HepG2 (cell line): ENCODE measurements around the gene CD79A. TPM values are rescaled to one million over a fixed set of nuclear protein-coding genes. Genes with fewer than 3 reads are reported as not detected.

Experiments used
- DNMT3B ChIP-seq: conservative IDR thresholded peaks from 2 replicates; pipeline ENCODE4 v1.6.1; 2016; ENCODE audit warnings: missing biosample characterization, control low read depth
- KDM3A ChIP-seq: IDR thresholded peaks from 2 replicates; pipeline ENCODE4 v1.6.1; 2018; ENCODE audit warnings: low read depth, missing compliant biosample characterization
- KDM5A ChIP-seq: fragments of 200-600 bp; sonication (generic); IDR thresholded peaks from 2 replicates; pipeline ENCODE4 v1.7.0; 2018; ENCODE audit warnings: antibody characterized with exemption, mild to moderate bottlenecking, low read length, borderline replicate concordance
- KDM5B ChIP-seq: sonication (generic); formaldehyde crosslinking; IDR thresholded peaks from 2 replicates; pipeline ENCODE4 v1.4.0; 2020; ENCODE audit warnings: missing genetic modification reagents, mild to moderate bottlenecking, borderline replicate concordance
- MIER2 ChIP-seq: IDR thresholded peaks from 2 replicates; pipeline ENCODE4 v1.6.1; 2016; ENCODE audit warnings: missing biosample characterization, missing genetic modification reagents
- RARA ChIP-seq: IDR thresholded peaks from 2 replicates; pipeline ENCODE4 v1.6.1; 2016; ENCODE audit warnings: missing genetic modification reagents, missing compliant biosample characterization
- SMAD3 ChIP-seq: sonication (generic); formaldehyde crosslinking; IDR thresholded peaks from 2 replicates; pipeline ENCODE4 v1.4.0; 2020; ENCODE audit warnings: missing genetic modification reagents
- SRF ChIP-seq: IDR thresholded peaks from 2 replicates; pipeline ENCODE4 v1.6.1; 2011; ENCODE audit warnings: mild to moderate bottlenecking, low read depth, low read length, moderate library complexity
- TSC22D2 ChIP-seq: sonication (generic); formaldehyde crosslinking; IDR thresholded peaks from 2 replicates; pipeline ENCODE4 v1.5.1; 2020; ENCODE audit warnings: missing genetic modification reagents, mild to moderate bottlenecking, borderline replicate concordance
- ZBTB42 ChIP-seq: sonication (generic); formaldehyde crosslinking; IDR thresholded peaks from 2 replicates; pipeline ENCODE4 v1.5.0; 2020; ENCODE audit warnings: mild to moderate bottlenecking, missing genetic modification reagents
- ZNF572 ChIP-seq: sonication (generic); formaldehyde crosslinking; IDR thresholded peaks from 2 replicates; pipeline ENCODE4 v1.5.1; 2020; ENCODE audit warnings: mild to moderate bottlenecking, missing genetic modification reagents
- ZNF678 ChIP-seq: sonication (generic); formaldehyde crosslinking; IDR thresholded peaks from 2 replicates; pipeline ENCODE4 v1.4.0; 2020; ENCODE audit warnings: mild to moderate bottlenecking, missing genetic modification reagents
- ZNF761 ChIP-seq: sonication (generic); formaldehyde crosslinking; conservative IDR thresholded peaks from 2 replicates; pipeline ENCODE4 v1.4.0; 2020; ENCODE audit warnings: mild to moderate bottlenecking, missing genetic modification reagents
- ZNF772 ChIP-seq: sonication (generic); formaldehyde crosslinking; IDR thresholded peaks from 2 replicates; pipeline ENCODE4 v1.5.0; 2020; ENCODE audit warnings: mild to moderate bottlenecking, missing genetic modification reagents
- polyA plus RNA-seq, 8 experiments: library from polyadenylated mRNA; depleted of rRNA in 3 of 8; stranded (reverse) in 7 of 8; unstranded in 1 of 8; fragments of >200 nt; fragmentation: Illumina TruSeq in 4 of 8; extraction: Trizol in 4 of 8; gene quantifications; 2 replicates each; pipeline versions ENCODE4 v1.2.1 to v1.2.3, GENCODE V29; 2011 to 2016; ENCODE audit warnings: low read depth in 4 of 8, missing spikeins in 1 of 8, mixed read lengths in 1 of 8; ENCODE audit not compliant: insufficient read depth in 1 of 8
- total RNA-seq, 5 experiments: library from RNA; depleted of rRNA; stranded (reverse); fragments of >200 nt; fragmentation: Illumina TruSeq; extraction: Trizol; gene quantifications; 2 replicates each; pipeline ENCODE4 v1.2.3, GENCODE V29; 2016; ENCODE audit warnings: low read depth in 1 of 5
- TF ChIP-seq, protein P1 (sequence below): sonication (generic); formaldehyde crosslinking; IDR thresholded peaks from 2 replicates; pipeline ENCODE4 v1.4.0; 2020; ENCODE audit warnings: low read depth, missing genetic modification reagents
- TF ChIP-seq, protein P2 (sequence below): sonication (generic); formaldehyde crosslinking; IDR thresholded peaks from 2 replicates; pipeline ENCODE4 v1.8.1; 2023; ENCODE audit warnings: mild to moderate bottlenecking, moderate library complexity, missing genetic modification reagents
- TF ChIP-seq, protein P3 (sequence below): fragments of 450-650 bp; IDR thresholded peaks from 2 replicates; pipeline ENCODE4 v1.6.1; 2017
- TF ChIP-seq, protein P4 (sequence below), 2 experiments: sonication (generic) in 1 of 2; formaldehyde crosslinking in 1 of 2; IDR thresholded peaks; 2 replicates each; pipeline versions ENCODE4 v1.5.1 to v1.6.1; 2011 to 2020; ENCODE audit warnings: borderline replicate concordance in 1 of 2, low read depth in 1 of 2, low read length in 1 of 2, mild to moderate bottlenecking in 1 of 2, missing genetic modification reagents in 1 of 2, moderate library complexity in 1 of 2
- TF ChIP-seq, protein P5 (sequence below): sonication (generic); formaldehyde crosslinking; IDR thresholded peaks from 2 replicates; pipeline ENCODE4 v1.5.0; 2020; ENCODE audit warnings: mild to moderate bottlenecking, missing genetic modification reagents

Gene CD79A
- total and polyA plus RNA-seq, 2 of the 13 experiments (the other 11 are each of a cell fraction or from before 2014, with no cell fraction given): 0.24 to 0.33 TPM

DNA sequence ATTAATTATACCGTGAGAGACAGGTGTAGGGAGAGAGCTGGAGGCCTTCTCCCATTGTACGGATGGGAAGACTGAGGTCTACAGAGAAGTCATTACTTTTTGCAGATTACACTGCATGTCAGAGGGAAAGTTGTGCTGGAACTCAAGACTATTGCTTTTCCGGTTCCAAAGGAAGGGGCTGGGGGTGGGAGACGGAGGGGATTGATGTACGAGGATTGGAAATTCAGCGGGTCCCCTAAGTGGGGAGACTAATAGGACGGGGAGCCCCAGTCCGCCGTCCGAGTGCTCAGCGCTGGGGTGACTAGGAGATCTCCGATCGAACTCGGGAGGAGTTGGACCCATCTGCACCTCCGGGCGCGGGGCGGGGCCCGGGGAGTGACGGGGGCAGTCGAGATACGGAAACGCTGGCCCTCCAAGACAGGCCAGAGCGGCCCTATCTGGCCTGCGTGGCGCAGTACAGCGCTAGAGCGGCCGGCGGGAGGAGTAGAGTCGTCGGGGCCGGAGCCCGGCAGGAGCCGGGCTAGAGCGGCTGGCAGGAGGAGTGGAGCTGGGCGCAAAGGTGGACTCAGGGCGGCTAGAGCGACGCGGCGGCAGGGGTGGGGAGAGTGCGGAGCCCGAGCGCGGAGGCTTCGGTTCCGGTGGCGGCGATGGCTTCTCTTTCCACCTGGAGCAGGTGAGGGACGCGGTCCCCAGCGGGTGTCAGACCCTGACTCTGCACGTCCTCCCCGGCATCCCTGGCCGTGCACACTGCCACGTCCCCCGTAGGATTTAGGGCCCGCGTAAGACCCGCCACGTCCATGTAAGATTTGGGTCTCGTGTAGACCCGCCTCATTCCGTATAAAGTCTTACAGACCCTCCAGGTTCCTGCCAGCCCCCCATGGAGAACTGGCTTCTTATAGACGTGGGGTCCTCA, 7.0 kb downstream of the CD79A start (continued):
- TF ChIP-seq DNMT3B (CRISPR knock-in tag) (peak; percentile 81), KDM5B (CRISPR knock-in tag) (peak; percentile 83), TSC22D2 (CRISPR knock-in tag) (peak; percentile 79; the same call in 1 of the 2 replicates), ZNF761 (CRISPR knock-in tag) (no peak), MIER2 (CRISPR knock-in tag) (peak; percentile 71), SRF (0 out of 2 replicates have a peak, but pooled peaks have one; percentile 25), KDM3A (CRISPR knock-in tag) (peak; percentile 88; the same call in 1 of the 2 replicates), SMAD3 (CRISPR knock-in tag) (peak; percentile 89), ZNF772 (0 out of 2 replicates have a peak, but pooled peaks have one; percentile 66), RARA (CRISPR knock-in tag) (no peak), ZNF572 (CRISPR knock-in tag) (no peak), KDM5A (peak; percentile 77; the same call in 1 of the 2 replicates), ZNF678 (CRISPR knock-in tag) (no peak), ZBTB42 (CRISPR knock-in tag) (no peak)
- TF ChIP-seq, protein P1, sequence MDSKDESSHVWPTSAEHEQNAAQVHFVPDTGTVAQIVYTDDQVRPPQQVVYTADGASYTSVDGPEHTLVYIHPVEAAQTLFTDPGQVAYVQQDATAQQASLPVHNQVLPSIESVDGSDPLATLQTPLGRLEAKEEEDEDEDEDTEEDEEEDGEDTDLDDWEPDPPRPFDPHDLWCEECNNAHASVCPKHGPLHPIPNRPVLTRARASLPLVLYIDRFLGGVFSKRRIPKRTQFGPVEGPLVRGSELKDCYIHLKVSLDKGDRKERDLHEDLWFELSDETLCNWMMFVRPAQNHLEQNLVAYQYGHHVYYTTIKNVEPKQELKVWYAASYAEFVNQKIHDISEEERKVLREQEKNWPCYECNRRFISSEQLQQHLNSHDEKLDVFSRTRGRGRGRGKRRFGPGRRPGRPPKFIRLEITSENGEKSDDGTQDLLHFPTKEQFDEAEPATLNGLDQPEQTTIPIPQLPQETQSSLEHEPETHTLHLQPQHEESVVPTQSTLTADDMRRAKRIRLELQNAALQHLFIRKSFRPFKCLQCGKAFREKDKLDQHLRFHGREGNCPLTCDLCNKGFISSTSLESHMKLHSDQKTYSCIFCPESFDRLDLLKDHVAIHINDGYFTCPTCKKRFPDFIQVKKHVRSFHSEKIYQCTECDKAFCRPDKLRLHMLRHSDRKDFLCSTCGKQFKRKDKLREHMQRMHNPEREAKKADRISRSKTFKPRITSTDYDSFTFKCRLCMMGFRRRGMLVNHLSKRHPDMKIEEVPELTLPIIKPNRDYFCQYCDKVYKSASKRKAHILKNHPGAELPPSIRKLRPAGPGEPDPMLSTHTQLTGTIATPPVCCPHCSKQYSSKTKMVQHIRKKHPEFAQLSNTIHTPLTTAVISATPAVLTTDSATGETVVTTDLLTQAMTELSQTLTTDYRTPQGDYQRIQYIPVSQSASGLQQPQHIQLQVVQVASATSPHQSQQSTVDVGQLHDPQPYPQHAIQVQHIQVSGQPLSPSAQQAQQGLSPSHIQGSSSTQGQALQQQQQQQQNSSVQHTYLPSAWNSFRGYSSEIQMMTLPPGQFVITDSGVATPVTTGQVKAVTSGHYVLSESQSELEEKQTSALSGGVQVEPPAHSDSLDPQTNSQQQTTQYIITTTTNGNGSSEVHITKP (CRISPR knock-in tag): peak; percentile 70
- TF ChIP-seq, protein P2, sequence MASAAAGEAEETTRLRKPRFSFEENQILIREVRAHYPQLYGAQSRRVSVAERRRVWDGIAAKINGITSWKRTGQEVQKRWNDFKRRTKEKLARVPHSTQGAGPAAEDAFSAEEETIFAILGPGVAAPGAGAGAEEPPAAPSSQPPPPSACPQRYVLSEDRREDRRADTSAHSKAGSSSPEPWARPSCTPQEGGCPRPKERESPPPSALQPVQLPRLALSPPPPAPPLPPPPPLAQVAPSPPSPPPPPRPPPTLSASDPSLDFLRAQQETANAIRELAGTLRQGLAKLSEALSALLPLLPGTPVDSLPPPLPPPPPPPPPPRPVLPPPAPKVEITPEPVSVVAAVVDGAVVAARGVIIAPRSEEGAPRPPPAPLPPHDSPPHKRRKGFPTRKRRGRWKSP: peak; percentile 98
- TF ChIP-seq, protein P3, sequence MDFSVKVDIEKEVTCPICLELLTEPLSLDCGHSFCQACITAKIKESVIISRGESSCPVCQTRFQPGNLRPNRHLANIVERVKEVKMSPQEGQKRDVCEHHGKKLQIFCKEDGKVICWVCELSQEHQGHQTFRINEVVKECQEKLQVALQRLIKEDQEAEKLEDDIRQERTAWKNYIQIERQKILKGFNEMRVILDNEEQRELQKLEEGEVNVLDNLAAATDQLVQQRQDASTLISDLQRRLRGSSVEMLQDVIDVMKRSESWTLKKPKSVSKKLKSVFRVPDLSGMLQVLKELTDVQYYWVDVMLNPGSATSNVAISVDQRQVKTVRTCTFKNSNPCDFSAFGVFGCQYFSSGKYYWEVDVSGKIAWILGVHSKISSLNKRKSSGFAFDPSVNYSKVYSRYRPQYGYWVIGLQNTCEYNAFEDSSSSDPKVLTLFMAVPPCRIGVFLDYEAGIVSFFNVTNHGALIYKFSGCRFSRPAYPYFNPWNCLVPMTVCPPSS: no peak
- TF ChIP-seq, protein P4, sequence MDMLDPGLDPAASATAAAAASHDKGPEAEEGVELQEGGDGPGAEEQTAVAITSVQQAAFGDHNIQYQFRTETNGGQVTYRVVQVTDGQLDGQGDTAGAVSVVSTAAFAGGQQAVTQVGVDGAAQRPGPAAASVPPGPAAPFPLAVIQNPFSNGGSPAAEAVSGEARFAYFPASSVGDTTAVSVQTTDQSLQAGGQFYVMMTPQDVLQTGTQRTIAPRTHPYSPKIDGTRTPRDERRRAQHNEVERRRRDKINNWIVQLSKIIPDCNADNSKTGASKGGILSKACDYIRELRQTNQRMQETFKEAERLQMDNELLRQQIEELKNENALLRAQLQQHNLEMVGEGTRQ (IDR thresholded peaks at IDR 0.05; ENCODE audit: low read depth, low read length): no peak
- TF ChIP-seq, protein P4 (CRISPR knock-in tag; IDR thresholded peaks at IDR 0.05; ENCODE audit: borderline replicate concordance): no peak
- TF ChIP-seq, protein P5, sequence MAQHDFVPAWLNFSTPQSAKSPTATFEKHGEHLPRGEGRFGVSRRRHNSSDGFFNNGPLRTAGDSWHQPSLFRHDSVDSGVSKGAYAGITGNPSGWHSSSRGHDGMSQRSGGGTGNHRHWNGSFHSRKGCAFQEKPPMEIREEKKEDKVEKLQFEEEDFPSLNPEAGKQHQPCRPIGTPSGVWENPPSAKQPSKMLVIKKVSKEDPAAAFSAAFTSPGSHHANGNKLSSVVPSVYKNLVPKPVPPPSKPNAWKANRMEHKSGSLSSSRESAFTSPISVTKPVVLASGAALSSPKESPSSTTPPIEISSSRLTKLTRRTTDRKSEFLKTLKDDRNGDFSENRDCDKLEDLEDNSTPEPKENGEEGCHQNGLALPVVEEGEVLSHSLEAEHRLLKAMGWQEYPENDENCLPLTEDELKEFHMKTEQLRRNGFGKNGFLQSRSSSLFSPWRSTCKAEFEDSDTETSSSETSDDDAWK (CRISPR knock-in tag): no peak
